K562 (cell line): Measurements from ENCODE around the gene PRR5. TPM values are rescaled to one million over a fixed set of nuclear protein-coding genes. Genes with fewer than 3 reads are reported as not detected.

Experiments used
- ATAC-seq: fragments of 200-7000 bp; cut with Tn5 transposase; 3 replicates; pipeline ENCODE4 v1.9.1; 2020; ENCODE audit warnings: moderate library complexity
- BruUV-seq: library from RNA; stranded (reverse); fragments of 400-500 nt; replicated peaks from 2 replicates; lab custom pipeline; 2021; lab: Mats Ljungman, UMichigan
- CTCF ChIA-PET: fragments of 300-600 bp; formaldehyde crosslinking; extraction: SDS; loops from one replicate; lab custom pipeline; 2021; ENCODE audit warnings: low intra/inter-chr PET ratio; lab: Yijun Ruan, JAX
- POLR2A ChIA-PET: fragments of 300-600, 350-650 bp; sonication (Branson Sonifier 250); formaldehyde crosslinking; extraction: SDS; loops from one replicate; lab custom pipeline; 2021; ENCODE audit warnings: antibody characterized with exemption, inconsistent platforms; lab: Yijun Ruan, JAX
- DNase-seq, 4 experiments: peaks; one replicate each; pipeline versions ENCODE4 v3.0.0 to v3.0.0-alpha.2; 2011 to 2018; ENCODE audit warnings: low spot score in 3 of 4, mixed read lengths in 3 of 4; ENCODE audit errors: extremely low read depth in 1 of 4
- FAIRE-seq: peaks from 2 replicates; lab custom pipeline; 2011; peaks lifted over from hg19 to GRCh38; lab: Jason Lieb, UNC
- H2AFZ ChIP-seq: 2 replicates; pipeline ENCODE4 v1.6.0; 2011; ENCODE audit warnings: low read depth, low read length, control low read depth, inconsistent platforms
- H3K27ac ChIP-seq: fragments of 200-600 bp; 3 replicates; pipeline ENCODE4 v1.8.0; 2011; ENCODE audit warnings: low read depth, mild to moderate bottlenecking, control low read depth, inconsistent platforms, low read length, moderate library complexity, mixed read lengths; ENCODE audit errors: extremely low read depth
- H3K27me3 ChIP-seq, 2 experiments: fragments of 300-600 bp in 1 of 2; 2 replicates in 1 of 2; 3 replicates in 1 of 2; pipeline versions ENCODE4 v1.6.0 to v1.8.0; 2011; ENCODE audit warnings: inconsistent platforms in 2 of 2, low read length in 2 of 2, mild to moderate bottlenecking in 1 of 2, mixed read lengths in 1 of 2, moderate library complexity in 1 of 2; ENCODE audit not compliant: control insufficient read depth in 2 of 2, insufficient read depth in 2 of 2
- H3K36me3 ChIP-seq: fragments of 300-600 bp; 3 replicates; pipeline ENCODE4 v1.8.0; 2011; ENCODE audit warnings: mild to moderate bottlenecking, low read length, inconsistent platforms; ENCODE audit not compliant: control insufficient read depth, insufficient read depth
- H3K4me1 ChIP-seq, 2 experiments: fragments of 200-600 bp in 1 of 2; replicated peaks in 1 of 2; 2 replicates in 1 of 2; 3 replicates in 1 of 2; pipeline versions ENCODE4 v1.5.1 to v1.8.0; 2011; ENCODE audit warnings: inconsistent platforms in 2 of 2, low read length in 2 of 2, mild to moderate bottlenecking in 1 of 2, mixed read lengths in 1 of 2, moderate library complexity in 1 of 2; ENCODE audit not compliant: control insufficient read depth in 2 of 2, insufficient read depth in 2 of 2
- H3K4me2 ChIP-seq: 2 replicates; pipeline ENCODE4 v1.6.1; 2011; ENCODE audit warnings: low read length, control low read depth, inconsistent platforms, mixed read lengths; ENCODE audit not compliant: insufficient read depth
- H3K4me3 ChIP-seq: fragments of 200-600 bp; sonication (generic), shearing (Covaris generic); 2 replicates; pipeline ENCODE4 v1.5.1; 2016; ENCODE audit warnings: control low read depth, inconsistent platforms
- H3K79me2 ChIP-seq: fragments of 200-600 bp; 3 replicates; pipeline ENCODE4 v1.8.0; 2011; ENCODE audit warnings: low read length, inconsistent platforms; ENCODE audit not compliant: control insufficient read depth, insufficient read depth
- H3K9ac ChIP-seq, 2 experiments: 2 replicates each; pipeline versions ENCODE4 v1.6.0 to v1.6.1; 2011; ENCODE audit warnings: low read depth in 2 of 2, low read length in 2 of 2, control low read depth in 1 of 2, inconsistent platforms in 1 of 2, mild to moderate bottlenecking in 1 of 2, mixed read lengths in 1 of 2; ENCODE audit not compliant: insufficient read depth in 1 of 2
- H3K9me1 ChIP-seq: one replicate; pipeline ENCODE4 v1.6.0; 2011; ENCODE audit warnings: inconsistent platforms, mild to moderate bottlenecking, low read length, moderate library complexity; ENCODE audit not compliant: control insufficient read depth, insufficient read depth
- H3K9me3 ChIP-seq: replicated peaks from 2 replicates; pipeline ENCODE4 v1.5.1; 2011; ENCODE audit warnings: low read depth, low read length, inconsistent platforms; ENCODE audit not compliant: control insufficient read depth, insufficient read depth
- H4K20me1 ChIP-seq: replicated peaks from 2 replicates; pipeline ENCODE4 v1.6.1; 2011; ENCODE audit warnings: low read length, inconsistent platforms, mixed read lengths; ENCODE audit not compliant: control insufficient read depth, insufficient read depth
- ATF6 ChIP-seq: sonication (generic); formaldehyde crosslinking; IDR thresholded peaks from 2 replicates; pipeline ENCODE4 v1.4.0; 2020; ENCODE audit warnings: mild to moderate bottlenecking, missing genetic modification reagents
- POLR2G ChIP-seq: fragments of 200-400 bp; formaldehyde crosslinking; IDR thresholded peaks from 2 replicates; pipeline ENCODE4 v1.6.1; 2017; ENCODE audit warnings: low read depth, mild to moderate bottlenecking, antibody characterized with exemption, low read length, moderate library complexity
- RCOR1 ChIP-seq, 2 experiments: IDR thresholded peaks; 2 replicates each; pipeline ENCODE4 v1.6.1; 2012; ENCODE audit warnings: low read depth in 2 of 2, low read length in 2 of 2, borderline replicate concordance in 1 of 2, improper control_type of control experiment in 1 of 2
- WGBS: fragments of 100-300 bp; shearing (Covaris generic); methylation state at CpG from one replicate; pipeline ENCODE4 v1.1.6; 2016; ENCODE audit warnings: low coverage, mixed read lengths; ENCODE audit not compliant: insufficient coverage; ENCODE audit errors: missing lambda C conversion rate; 5-methylcytosine and 5-hydroxymethylcytosine counted together
- in situ Hi-C: fragments of 300-500 bp; cut with MboI; formaldehyde crosslinking; loops from 4 replicates; pipeline ENCODE4 v1.15.0; 2018; ENCODE audit warnings: inconsistent platforms, mixed read lengths
- intact Hi-C: fragments of 100-400 bp; cut with micrococcal nuclease; formaldehyde crosslinking; loops from 2 replicates; pipeline ENCODE4 v1.14.2; 2022
- polyA plus RNA-seq, 8 experiments: library from polyadenylated mRNA; depleted of rRNA in 4 of 8; stranded (reverse) in 5 of 8; unstranded in 3 of 8; fragments of >200 nt; fragmentation: Nextera tagmentation in 2 of 8; fragmentation: Illumina TruSeq in 1 of 8; extraction: Ambion mirVana in 2 of 8; extraction: Trizol in 1 of 8; gene quantifications; 2 replicates each; pipeline versions ENCODE4 v1.2.1 to v1.2.3, GENCODE V29; 2011 to 2014; ENCODE audit warnings: inconsistent platforms in 1 of 8, missing spikeins in 1 of 8
- total RNA-seq, 7 experiments: library from RNA; depleted of rRNA in 6 of 7; stranded (reverse); fragments of >200 nt in 6 of 7; fragmentation: Illumina TruSeq in 2 of 7; extraction: Trizol in 2 of 7; gene quantifications; 2 replicates each; pipeline versions ENCODE4 v1.2.1 to v1.2.3, GENCODE V29; 2011 to 2021; ENCODE audit warnings: low replicate concordance in 1 of 7

Gene PRR5
- total and polyA plus RNA-seq, 9 of the 15 experiments (the other 6 are each of a cell fraction or from before 2014, with no cell fraction given) = 0.13 to 21.0 (median 7.5) TPM

GRCh38 chr22:44740307-44740706 is 38.3 kb downstream of the PRR5 start:
- intact Hi-C loops = no loop called here
- ATAC-seq = no peak
- H2AFZ ChIP-seq = no peak overlapping the region
- H3K79me2 ChIP-seq = no peaks in the 10 kb centered on the region
- CTCF ChIA-PET = no interaction called here
- peak; percentile 56; the same call in 1 of the 2 replicates for TF ChIP-seq POLR2G
- TF ChIP-seq ATF6 (CRISPR knock-in tag) = no peak
- TF ChIP-seq, all 486 proteins: peak for 1
- Histone ChIP-seq H3K27me3 (no peaks in the 10 kb centered on the region), H3K36me3 (no peaks in the 10 kb centered on the region), H4K20me1 (peaks cover 21% of the 10 kb centered on the region), H3K9me3 (no peaks in the 10 kb centered on the region), H3K4me2 (no peak overlapping the region), H3K27ac (no peak overlapping the region), H3K9me1 (no peaks in the 10 kb centered on the region), H3K4me1 (peaks cover 0 to 39% of the 10 kb centered on the region in 2 experiments; a peak in 2 of 5 replicates), H3K9ac (no peak overlapping the region), H3K4me3 (no peak overlapping the region)
- POLR2A ChIA-PET = interaction anchor here (0.8 kb wide), 1 partner anchor 10 kb away, joined by 3 read pairs; no protein-coding TSS in a partner anchor
- no peak for FAIRE-seq
- no peak for DNase-seq
- in situ Hi-C loops = no loop called here
- BruUV-seq = no TSS peak
- WGBS = 34% methylated on average over 5 of the region's 17 CpGs

- Histone ChIP-seq H3K4me2 (no peak overlapping the region), H3K9ac (no peak overlapping the region), H3K27me3 (no peaks in the 10 kb centered on the region), H3K9me3 (no peaks in the 10 kb centered on the region), H2AFZ (no peak overlapping the region), H3K36me3 (no peaks in the 10 kb centered on the region), H3K79me2 (no peaks in the 10 kb centered on the region), H3K4me3 (no peak overlapping the region), H3K4me1 (peaks cover under 1 to 23% of the 10 kb centered on the region in 2 experiments; a peak in 3 of 5 replicates), H3K27ac (no peak overlapping the region), H3K9me1 (no peaks in the 10 kb centered on the region), H4K20me1 (peaks cover 11% of the 10 kb centered on the region; the same call in 1 of the 2 replicates)
- CTCF ChIA-PET = no interaction called here
- POLR2A ChIA-PET = no interaction called here
- ATAC-seq = no peak
- in situ Hi-C loops (no loop called here), intact Hi-C loops (no loop called here)
- FAIRE-seq = no peak
- no TSS peak for BruUV-seq
- no peak for DNase-seq
- no peak for TF ChIP-seq RCOR1 (IDR thresholded peaks at IDR 0.05; ENCODE audit: borderline replicate concordance in 1 of 2, low read depth in 2 of 2, low read length in 2 of 2)
- 94% methylated on average over 4 of the region's 9 CpGs for WGBS
Observed at GRCh38 chr22:44741929-44742328, 39.9 kb downstream of the PRR5 start.
